ENCODE measurements around the gene SMARCA4. TPM values are rescaled to one million over a fixed set of nuclear protein-coding genes. Genes with fewer than 3 reads are reported as not detected.
A peak's percentile ranks its signal among the peaks of the same experiment; 100 is the strongest.
"Not testable (repeated sequence)": the region's sequence is repeated elsewhere in the genome, so short reads cannot be mapped to it uniquely, and the experiment has no call there.

Gene SMARCA4
- total RNA-seq, 1 donor = 135 TPM

DNA sequence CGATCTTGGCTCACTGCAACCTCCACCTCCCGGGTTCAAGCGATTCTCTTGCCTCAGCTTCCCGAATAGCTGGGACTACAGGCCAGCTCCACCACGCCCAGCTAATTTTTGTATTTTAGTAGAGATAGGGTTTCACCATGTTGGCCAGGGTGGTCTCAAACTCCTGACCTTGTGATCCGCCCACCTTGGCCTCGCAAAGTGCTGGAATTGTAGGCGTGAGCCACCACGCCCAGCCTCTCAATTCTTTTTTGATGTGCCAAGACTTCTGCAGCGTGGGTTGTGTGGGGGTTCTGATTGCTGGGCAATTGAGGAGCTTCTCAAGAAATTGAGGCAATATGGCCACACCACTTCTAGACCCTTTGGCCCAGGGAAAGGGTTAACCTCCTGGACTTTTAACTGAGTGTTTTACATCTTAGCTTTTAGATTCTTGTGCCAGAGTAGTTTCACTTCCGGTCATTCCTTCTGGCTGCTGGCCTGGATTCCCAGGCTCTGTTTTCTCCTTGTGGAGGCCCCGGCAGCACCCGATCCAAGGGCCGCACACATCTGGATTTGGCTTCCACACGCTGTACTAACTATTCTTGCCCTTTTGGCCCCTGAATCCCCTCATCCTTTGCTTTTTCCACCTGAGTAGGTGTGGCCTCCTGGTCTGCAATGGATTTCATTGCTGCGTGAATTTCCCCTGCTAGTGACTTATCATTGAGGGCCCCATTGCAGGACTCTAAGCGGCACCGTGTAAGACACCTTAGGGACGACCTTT is 14.7 kb downstream of the SMARCA4 start:
- DNase-seq (ENCODE audit: low read depth in 2 of 3, low spot score in 2 of 3) = no peak

DNA sequence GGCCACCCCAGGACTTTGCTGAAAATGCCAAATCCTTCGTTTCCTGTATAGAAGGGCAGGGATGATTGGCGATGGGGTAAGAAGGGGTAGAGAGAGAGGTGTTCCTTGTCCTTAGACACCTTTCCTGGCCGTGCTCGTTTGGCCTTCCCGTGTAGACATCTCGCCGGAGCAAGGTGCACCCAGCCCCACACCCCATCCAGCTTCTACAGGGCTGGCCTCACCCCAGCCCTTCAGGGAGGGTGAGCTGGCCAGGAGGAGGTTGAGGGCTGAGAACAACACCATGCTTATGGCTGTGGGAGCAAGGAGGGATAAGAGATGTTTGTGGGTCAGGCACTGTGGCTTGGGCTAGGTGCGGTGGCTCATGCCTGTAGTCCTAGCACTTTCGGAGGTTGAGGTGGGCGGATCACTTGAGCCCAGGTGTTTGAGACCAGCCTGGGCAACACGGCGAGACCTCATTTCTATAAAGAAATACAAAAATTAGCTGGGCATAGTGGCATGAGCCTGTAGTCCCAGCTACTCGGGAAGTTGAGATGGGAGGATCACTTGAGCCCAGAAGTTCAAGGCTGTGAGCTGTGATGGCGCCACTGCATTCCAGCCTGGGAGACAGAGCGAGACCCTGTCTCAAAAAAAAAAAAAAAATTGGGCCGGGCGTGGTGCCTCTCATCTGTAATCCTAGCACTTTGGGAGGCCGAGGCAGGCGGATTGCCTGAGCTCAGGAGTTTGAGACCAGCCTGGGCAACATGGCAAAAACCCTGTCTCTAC is 15.5 kb downstream of the SMARCA4 start:
- no peak for DNase-seq (ENCODE audit: low read depth in 2 of 3, low spot score in 2 of 3)

DNA sequence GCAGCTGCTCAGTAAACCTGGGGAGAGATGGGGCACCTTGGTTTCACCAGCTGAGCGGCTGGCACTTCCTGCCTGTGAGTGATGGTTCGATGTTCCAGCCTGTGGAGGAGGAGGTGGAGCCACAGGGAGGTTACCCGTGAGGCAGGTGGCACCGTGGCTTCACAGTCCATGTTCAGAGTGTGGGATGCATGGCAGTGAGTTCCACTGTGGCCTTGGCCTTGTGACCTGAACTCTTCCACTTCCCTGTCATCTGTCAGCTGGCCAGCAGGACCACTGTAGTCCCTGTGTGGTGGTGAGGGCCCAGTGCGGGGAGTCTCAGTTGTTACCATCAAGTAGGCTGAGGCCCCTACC is 16.9 kb downstream of the SMARCA4 start:
- no peak for DNase-seq (ENCODE audit: low read depth in 2 of 3, low spot score in 2 of 3)

DNA sequence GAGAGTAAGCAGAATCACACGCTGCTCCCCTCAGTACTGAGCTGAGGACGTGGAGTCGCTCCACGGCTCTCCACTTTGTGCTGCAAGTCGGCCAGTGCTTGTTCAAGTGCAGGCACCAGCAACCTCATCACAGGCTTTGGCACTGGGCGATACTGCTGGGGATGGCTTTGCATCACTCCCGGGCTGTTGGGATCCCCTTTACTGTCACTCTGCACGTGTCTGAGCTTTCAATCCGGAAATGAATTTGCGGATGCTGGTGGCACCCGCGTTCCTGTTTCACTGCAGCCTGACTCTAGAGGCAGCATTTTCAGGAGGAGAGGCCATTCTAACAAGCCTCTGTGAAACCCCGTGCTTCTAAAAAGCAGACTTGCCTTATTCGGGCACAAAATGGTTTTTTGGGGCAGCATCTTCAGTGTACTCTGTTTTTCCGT is 19.1 kb downstream of the SMARCA4 start:
- DNase-seq (ENCODE audit: low read depth in 2 of 3, low spot score in 2 of 3) = peak in 1 of 3 donors; percentile 44

DNA sequence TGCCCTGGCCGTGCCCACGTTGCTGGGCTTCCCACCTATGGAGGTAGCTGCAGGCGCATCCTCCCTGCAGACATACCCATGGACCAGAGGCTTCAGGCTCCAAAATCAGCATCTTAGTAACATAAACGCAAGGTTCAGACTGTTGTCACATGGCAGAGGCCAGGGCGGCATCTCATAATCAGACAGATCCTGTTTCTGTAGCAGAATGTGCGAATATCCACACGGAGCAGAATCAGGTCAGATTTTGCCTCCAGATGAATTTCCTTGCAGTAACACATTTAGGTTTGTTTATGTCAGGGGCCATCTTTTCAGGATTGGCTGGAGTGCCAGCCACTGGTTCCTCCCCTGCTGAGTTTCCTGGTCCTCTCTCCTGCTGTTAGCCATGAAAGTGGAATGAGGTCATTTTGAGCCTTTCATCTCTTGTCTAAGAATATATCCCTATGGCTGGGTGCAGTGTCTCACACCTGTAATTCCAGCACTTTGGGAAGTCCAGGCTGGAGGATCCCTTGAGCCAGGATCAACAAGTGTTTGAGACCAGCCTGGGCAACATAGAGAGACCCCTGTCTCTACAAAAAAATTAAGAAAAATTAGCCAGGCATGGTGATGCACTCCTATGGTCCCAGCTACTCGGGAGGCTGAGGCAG is 20.5 kb downstream of the SMARCA4 start:
- no peak for DNase-seq (ENCODE audit: low read depth in 2 of 3, low spot score in 2 of 3)

GRCh38 chr19:10983026-10983425 is 22.2 kb downstream of the SMARCA4 start:
- DNase-seq (ENCODE audit: low read depth in 2 of 3, low spot score in 2 of 3) = no peak

DNA sequence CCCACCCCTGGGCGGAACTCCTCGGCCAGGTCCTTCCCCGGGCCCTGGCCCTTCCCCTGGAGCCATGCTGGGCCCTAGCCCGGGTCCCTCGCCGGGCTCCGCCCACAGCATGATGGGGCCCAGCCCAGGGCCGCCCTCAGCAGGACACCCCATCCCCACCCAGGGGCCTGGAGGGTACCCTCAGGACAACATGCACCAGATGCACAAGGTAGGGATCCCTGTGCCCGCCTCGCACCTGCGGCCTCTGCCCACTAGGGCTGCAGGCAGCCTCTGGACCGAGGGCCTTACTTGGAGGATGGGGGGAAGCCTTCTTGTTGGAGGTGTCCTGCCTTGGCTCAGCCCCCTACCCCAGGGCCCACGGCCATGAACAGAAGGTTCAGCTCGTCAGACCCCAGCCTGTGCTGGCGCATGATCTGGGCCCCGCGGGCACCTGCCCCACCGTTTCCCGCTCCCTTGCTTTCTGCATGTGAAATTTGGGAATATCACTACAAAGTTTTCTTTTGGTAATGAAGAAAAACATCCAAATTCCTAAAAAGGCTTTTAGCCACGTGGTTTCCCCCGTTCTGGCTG is 23.4 kb downstream of the SMARCA4 start:
- DNase-seq (ENCODE audit: low read depth in 2 of 3, low spot score in 2 of 3) = no peak

GRCh38 chr19:10985502-10985901 is 24.7 kb downstream of the SMARCA4 start:
- no peak for DNase-seq (ENCODE audit: low read depth in 2 of 3, low spot score in 2 of 3)

GRCh38 chr19:10986301-10987127 is 25.7 kb downstream of the SMARCA4 start:
- no peak for DNase-seq (ENCODE audit: low read depth in 2 of 3, low spot score in 2 of 3)

GRCh38 chr19:10987571-10988297 is 26.9 kb downstream of the SMARCA4 start:
- no peak for DNase-seq (ENCODE audit: low read depth in 2 of 3, low spot score in 2 of 3)

DNA sequence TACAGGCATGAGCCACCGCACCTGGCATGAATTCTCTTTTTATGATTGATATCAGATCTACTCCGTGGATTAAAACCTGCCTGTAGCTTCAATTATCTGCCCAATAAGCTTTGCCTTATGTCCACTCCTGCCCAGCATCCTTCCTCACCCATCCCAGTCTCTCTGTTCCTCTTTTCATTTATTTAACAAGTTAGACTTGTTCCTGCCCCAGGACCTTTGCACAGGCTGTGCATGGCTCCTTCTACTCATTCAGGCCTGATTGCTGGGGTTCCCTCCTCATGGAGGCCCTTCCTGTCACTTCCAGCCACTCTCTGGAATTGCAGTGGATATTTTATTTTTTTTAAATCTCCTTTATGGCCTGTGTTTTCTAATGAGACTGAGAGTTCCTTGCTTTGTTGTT is 27.6 kb downstream of the SMARCA4 start:
- DNase-seq (ENCODE audit: low read depth in 2 of 3, low spot score in 2 of 3) = no peak

DNA sequence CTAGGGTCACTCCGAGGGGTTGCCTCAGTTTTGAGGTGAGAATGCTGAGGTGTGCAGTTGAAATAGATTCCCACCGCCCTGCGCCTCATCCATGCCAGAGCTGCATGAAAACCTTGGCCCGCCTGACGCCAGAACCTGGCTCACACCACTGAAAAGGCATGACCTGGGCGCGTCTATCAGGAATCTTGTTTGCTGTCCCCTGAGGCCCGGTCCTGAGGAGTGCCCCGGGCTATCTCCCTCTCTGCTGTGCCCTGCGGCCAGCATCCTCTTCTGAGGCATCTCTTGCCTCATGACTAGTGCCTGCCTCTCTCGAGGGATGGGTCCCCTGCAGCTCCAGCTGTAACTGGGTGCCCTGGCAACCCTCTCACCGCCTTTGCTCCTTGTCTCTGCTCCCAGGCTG is 28.1 kb downstream of the SMARCA4 start:
- DNase-seq (ENCODE audit: low read depth in 2 of 3, low spot score in 2 of 3) = no peak

- no peak for DNase-seq (ENCODE audit: low read depth in 2 of 3, low spot score in 2 of 3)
These were observed 30.2 kb downstream of the SMARCA4 start for GRCh38 chr19:10991076-10991475.

GRCh38 chr19:10991521-10992081 is 30.8 kb downstream of the SMARCA4 start:
- no peak for DNase-seq (ENCODE audit: low read depth in 2 of 3, low spot score in 2 of 3)

GRCh38 chr19:10992174-10992573 is 31.3 kb downstream of the SMARCA4 start:
- not testable (repeated sequence) for DNase-seq (ENCODE audit: low read depth in 2 of 3, low spot score in 2 of 3)

DNA sequence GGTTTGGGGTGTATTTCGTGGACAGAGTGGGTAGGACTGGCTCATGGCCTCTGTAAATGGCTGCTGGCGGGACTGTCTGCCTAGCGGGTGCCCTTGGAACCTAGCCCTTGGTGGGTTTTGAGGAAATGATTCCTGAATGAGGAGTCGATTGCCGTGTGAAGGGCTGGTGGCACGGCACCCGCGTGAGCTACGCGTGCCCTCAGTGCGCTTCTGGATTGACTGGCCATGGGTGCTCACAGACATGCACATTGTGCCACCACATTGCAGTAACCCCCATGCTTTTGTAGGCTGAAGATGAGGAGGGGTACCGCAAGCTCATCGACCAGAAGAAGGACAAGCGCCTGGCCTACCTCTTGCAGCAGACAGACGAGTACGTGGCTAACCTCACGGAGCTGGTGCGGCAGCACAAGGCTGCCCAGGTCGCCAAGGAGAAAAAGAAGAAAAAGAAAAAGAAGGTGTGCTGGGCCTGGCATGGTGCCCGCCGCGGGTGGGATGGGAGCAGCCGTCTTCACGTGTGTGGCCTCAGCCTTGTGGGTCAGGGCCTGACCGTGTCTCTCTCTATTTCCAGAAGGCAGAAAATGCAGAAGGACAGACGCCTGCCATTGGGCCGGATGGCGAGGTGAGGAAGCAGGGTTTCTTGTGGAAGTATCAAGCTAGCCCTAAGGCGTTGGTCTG is 35.2 kb downstream of the SMARCA4 start:
- DNase-seq (ENCODE audit: low read depth in 2 of 3, low spot score in 2 of 3) = no peak

- no peak for DNase-seq (ENCODE audit: low read depth in 2 of 3, low spot score in 2 of 3)
These were observed 37.3 kb downstream of the SMARCA4 start for GRCh38 chr19:10998045-10998533.

GRCh38 chr19:10998666-10999065 is 37.8 kb downstream of the SMARCA4 start:
- no peak for DNase-seq (ENCODE audit: low read depth in 2 of 3, low spot score in 2 of 3)

DNA sequence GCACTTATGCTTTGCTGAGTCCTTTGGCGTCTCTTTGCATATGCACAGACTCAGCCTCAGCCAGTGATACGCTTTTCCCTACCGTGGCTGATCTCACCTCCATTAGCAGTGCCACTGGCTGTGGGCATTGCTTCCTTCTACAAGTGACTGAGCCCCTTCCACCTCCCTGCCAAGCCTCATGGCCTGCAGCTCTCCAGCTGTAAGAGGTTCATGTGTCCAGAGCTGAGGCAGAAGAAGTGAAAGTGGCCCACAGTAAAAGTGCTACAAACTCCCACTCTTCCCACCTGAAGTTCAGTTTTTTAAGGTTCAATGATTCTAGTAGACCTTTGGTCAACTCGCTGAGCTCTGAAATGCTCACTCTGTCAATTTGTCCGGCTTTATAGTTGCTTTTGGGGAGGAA is 44.7 kb downstream of the SMARCA4 start:
- no peak for DNase-seq (ENCODE audit: low read depth in 2 of 3, low spot score in 2 of 3)

Data from hematopoietic multipotent progenitor cell (in vitro differentiated cells).